HG02642 (cell line): ENCODE results near the gene UBAC2.
A peak's percentile ranks its signal among the peaks of the same experiment; 100 is the strongest.

ENCODE experiments used
- ATAC-seq: cut with Tn5 transposase; IDR thresholded peaks from one replicate; pipeline ENCODE4 v1.9.1; 2021; ENCODE audit warnings: mild to moderate bottlenecking; ENCODE audit not compliant: unreplicated experiment, poor library complexity

The UBAC2 gene

GRCh38 chr13:99323488-99323887 lies 122.8 kb downstream of the UBAC2 start:
- no peak for ATAC-seq

- no peak for ATAC-seq
These were observed 125.4 kb downstream of the UBAC2 start for GRCh38 chr13:99326012-99326411.

GRCh38 chr13:99327126-99327525 lies 126.5 kb downstream of the UBAC2 start:
- no peak for ATAC-seq

GRCh38 chr13:99327761-99328160 lies 127.1 kb downstream of the UBAC2 start:
- ATAC-seq: no peak

DNA sequence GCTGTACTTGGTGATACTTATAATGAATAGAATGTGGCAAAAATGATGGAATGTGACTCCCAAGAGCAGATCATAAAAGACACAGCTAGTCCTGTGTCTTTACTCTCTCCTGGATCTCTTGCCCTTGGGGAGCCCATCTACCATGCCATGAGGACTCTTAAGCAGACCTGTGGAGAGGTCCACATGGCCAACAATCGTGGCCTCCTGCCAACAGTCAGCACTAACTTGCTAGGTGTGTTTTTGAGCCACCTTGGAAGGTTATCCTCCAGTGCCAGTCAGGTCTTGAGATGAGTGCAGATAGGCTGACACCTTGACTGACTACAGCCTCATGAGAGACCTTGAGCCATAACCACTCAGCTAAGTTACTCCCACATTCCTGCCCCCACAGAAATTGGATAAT lies 128.8 kb downstream of the UBAC2 start:
- no peak for ATAC-seq

DNA sequence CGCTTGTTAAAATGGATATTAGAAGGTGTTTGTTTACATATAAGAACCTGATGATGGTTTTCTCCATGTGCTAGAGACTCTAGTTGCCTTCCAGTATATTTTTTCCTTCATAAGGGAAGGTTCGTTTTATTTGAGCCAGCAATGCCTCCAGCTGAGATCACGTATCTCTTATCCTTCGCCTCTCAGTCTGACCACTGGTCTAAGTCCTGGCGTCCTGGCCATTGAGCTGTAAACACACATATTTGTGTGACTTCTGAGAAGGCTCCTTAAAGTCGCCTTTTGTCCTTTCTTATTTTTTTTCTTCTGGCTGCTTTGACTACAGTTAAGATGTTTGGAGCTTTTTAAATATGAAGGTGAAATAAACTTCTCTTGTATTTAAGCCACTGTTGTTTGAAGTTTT lies 130.3 kb downstream of the UBAC2 start:
- ATAC-seq: no peak

DNA sequence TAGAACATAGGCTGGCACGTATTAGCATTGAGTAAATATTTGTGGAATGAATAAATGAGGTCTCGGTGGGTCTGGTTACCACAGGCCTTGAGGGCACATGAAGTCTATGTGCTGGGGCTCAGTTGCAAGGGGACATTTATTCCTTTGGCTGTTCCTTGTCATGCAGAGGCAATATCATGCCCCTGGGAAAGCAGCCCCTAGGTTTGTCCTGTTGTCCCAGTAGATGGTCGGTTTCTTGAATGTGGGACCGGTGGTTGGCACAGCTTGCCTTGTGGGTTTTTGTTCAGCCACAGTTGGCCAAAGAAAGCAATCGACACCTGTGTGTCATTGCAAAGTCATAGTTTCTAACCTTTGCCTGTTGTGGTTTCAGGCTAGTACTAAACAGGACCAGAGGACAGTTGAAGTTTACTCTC lies 131.2 kb downstream of the UBAC2 start:
- peak; percentile 86 for ATAC-seq

- ATAC-seq: peak; percentile 7
These were observed 131.8 kb downstream of the UBAC2 start for GRCh38 chr13:99332456-99332855.

DNA sequence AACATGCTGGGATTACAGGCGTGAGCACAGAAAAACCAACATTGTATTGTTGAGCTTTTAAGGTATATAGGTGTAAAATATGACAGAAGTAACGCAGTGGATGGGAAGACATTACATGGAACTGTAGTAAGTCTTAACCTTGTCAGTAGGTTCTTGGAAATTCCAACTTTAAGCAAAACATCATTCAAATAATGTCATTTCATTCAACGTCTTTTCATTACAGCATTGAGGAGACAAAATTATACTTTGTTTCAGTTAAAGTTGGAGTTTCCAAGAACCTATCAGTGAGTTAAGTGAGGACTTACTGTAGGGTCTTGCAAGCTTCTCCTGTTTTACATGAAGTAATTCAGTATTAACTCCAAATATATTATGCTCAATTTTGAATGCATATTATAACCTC lies 133.6 kb downstream of the UBAC2 start:
- no peak for ATAC-seq

DNA sequence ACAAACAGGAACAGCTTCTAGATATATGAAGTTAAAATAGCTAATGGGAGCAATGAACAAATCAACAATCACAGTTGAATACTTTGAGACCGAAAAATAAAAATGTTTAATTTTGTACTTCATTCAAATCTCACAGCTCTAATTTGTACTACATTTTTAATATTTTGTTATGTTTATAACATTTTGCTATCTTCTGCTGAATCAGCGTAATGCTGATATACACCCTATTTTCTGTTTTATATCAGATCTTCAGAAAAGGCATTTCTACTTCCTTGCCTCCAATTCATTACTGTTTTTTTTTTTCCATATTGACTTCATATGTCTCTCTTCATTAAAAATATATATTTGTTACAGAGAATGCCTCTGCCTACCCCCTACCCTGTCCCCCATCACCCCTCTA lies 134.4 kb downstream of the UBAC2 start:
- no peak for ATAC-seq

- peak; percentile 64 for ATAC-seq
These were observed 134.9 kb downstream of the UBAC2 start for GRCh38 chr13:99335603-99336002.

- no peak for ATAC-seq
These were observed 138.6 kb downstream of the UBAC2 start for GRCh38 chr13:99339230-99339721.

DNA sequence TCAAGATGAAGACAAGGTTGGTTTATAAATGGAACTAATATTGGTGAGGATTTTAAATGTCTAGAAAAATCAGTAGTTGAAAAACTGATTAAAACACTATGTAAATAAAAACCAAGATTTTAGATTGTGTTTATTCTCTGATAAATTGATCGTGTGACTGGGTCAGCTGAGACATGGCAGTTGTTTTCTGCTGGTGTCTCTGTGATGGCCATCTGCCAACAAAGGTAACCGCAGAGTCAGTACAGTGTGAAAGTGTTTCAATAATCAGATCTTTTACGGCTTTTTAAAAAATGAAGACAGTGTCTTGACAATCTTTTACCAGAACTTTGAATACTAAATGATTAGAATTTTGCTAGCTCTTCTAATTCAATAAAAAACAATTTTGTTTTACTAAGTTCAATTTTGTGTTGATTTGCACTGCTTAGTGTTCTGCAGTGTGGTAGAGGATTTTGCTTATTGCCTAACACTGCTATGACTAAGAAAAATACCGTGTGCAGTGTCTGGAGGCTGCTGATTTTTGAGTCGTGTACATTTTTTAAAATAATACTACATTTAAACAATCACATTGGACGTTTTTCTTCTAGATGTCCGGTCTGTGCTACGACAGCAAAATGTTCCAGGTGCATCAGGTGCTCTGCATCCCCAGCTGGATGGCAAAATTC lies 139.2 kb downstream of the UBAC2 start:
- no peak for ATAC-seq

GRCh38 chr13:99340638-99341037 lies 140.0 kb downstream of the UBAC2 start:
- ATAC-seq: no peak

GRCh38 chr13:99341969-99342722 lies 141.5 kb downstream of the UBAC2 start:
- no peak for ATAC-seq

- ATAC-seq: no peak
These were observed 142.2 kb downstream of the UBAC2 start for GRCh38 chr13:99342723-99343315.

GRCh38 chr13:99344610-99345208 lies 144.1 kb downstream of the UBAC2 start:
- no peak for ATAC-seq

- no peak for ATAC-seq
These were observed 144.7 kb downstream of the UBAC2 start for GRCh38 chr13:99345345-99345744.

DNA sequence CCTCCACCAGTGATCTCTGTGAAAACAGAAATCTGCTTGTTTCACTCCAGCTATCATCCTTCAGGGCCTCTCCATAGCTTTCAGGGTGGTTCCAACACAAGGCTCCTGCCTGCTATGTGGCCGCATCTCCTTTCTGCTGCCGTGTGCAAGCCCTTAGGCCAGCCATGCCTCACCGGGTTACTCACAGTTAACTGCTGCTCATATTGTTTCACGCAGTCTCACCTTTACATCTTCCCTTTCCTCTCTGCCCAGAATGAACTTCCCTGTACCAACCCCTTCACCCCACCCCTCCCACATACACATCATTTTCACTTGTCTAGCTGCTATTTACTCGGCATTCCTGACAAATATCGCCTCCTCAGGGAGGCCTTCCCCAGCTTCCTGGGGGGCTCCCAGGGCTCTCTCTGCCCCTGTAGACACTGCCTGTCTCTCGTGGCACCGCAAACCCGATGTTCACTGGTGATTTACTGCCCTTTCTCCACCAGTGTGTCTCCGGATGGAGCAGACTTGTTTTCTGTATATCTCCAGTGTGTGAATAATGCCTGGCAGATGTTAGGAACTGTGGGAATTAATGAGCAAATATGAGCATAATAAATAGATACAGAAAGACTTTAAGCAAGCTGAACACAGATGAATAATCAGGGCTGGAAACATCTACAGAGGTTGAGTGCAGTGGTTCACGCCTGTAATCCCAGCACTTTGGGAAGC lies 145.8 kb downstream of the UBAC2 start:
- ATAC-seq: no peak

DNA sequence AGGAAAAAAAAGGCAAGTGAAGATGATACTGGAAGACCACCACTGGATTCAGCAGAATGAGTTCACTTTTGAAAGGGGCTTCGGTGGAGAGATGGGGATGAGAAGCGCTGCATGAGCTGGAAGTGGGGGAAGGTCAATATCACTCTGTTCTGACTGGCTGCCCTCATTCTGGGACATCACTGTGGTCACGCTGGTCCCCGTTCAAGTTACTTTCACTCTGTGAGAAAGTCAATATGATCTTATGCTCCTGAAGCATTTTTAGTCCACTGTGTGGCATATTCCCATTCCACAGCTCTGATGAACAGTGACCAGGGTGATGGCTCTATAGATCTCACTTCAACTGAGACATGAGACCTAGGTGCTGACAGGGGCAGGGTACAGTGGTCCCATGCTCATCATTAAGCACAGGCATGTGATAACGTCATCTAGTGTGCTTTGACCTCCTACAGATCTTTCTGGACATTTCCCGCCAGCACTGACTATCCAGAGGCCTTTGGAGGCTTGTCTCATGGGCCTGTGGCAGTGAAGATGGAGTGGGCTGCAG lies 146.8 kb downstream of the UBAC2 start:
- ATAC-seq: peak; percentile 7
